Subcutaneous abdominal adipose tissue (tissue), 5 donors: ENCODE data around the gene ADD3.
A peak's percentile ranks its signal among the peaks of the same experiment; 100 is the strongest.

ENCODE experiments used
- H3K27ac ChIP-seq: one replicate; pipeline ENCODE4 v1.7.0; 2013; ENCODE audit warnings: low read depth, mild to moderate bottlenecking, inconsistent platforms, low read length, moderate library complexity
- H3K27me3 ChIP-seq, 5 donors: one replicate each; pipeline ENCODE4 v1.7.0; 2013; ENCODE audit warnings: low read length in 5 of 5, inconsistent platforms in 1 of 5; ENCODE audit not compliant: control insufficient read depth in 5 of 5, insufficient read depth in 4 of 5
- H3K36me3 ChIP-seq, 5 donors: one replicate each; pipeline ENCODE4 v1.7.0; 2013; ENCODE audit warnings: low read length in 5 of 5; ENCODE audit not compliant: control insufficient read depth in 5 of 5, insufficient read depth in 5 of 5
- H3K4me1 ChIP-seq, 5 donors: one replicate each; pipeline ENCODE4 v1.7.0; 2013; ENCODE audit warnings: low read length in 5 of 5, mild to moderate bottlenecking in 3 of 5, moderate library complexity in 1 of 5; ENCODE audit not compliant: control insufficient read depth in 5 of 5, insufficient read depth in 5 of 5
- H3K4me3 ChIP-seq, 5 donors: one replicate each; pipeline ENCODE4 v1.7.0; 2013; ENCODE audit warnings: low read length in 5 of 5, low read depth in 1 of 5
- H3K9ac ChIP-seq, 5 donors: one replicate each; pipeline ENCODE4 v1.7.0; 2013; ENCODE audit warnings: low read length in 5 of 5, mild to moderate bottlenecking in 4 of 5, moderate library complexity in 3 of 5
- H3K9me3 ChIP-seq, 5 donors: one replicate each; pipeline ENCODE4 v1.7.0; 2013; ENCODE audit warnings: low read length in 5 of 5; ENCODE audit not compliant: control insufficient read depth in 5 of 5
- donor health status: healthy.
- donor health status: healthy.
- donor health status: healthy.
- donor health status: healthy.
- donor health status: healthy.

The ADD3 gene

GRCh38 chr10:110029450-110029849, 21.7 kb downstream of the ADD3 start:
- no peak overlapping the region for H3K27ac ChIP-seq

GRCh38 chr10:110032801-110033700, 25.3 kb downstream of the ADD3 start:
- H3K36me3 ChIP-seq: no peaks in the 10 kb centered on the region
- no peak overlapping the region for H3K4me3 ChIP-seq
- no peaks in the 10 kb centered on the region for H3K27me3 ChIP-seq
- H3K27ac ChIP-seq: no peak overlapping the region
- no peaks in the 10 kb centered on the region for H3K9me3 ChIP-seq
- peaks cover 2 to 28% (median 20%) of the 10 kb centered on the region in 5 donors for H3K4me1 ChIP-seq
- peak overlapping the region in 2 of 5 donors; percentile 2 to 6 for H3K9ac ChIP-seq

More at GRCh38 chr10:110029450-110029849, 21.7 kb downstream of the ADD3 start:
- Histone ChIP-seq H3K9me3 (no peaks in the 10 kb centered on the region), H3K9ac (no peak overlapping the region), H3K36me3 (no peaks in the 10 kb centered on the region), H3K4me1 (peaks cover 2 to 21% (median 20%) of the 10 kb centered on the region in 5 donors), H3K4me3 (no peak overlapping the region), H3K27me3 (no peaks in the 10 kb centered on the region)

GRCh38 chr10:110033701-110034235, 26.0 kb downstream of the ADD3 start:
- peaks cover 2 to 28% (median 20%) of the 10 kb centered on the region in 5 donors for H3K4me1 ChIP-seq
- no peak overlapping the region for H3K9ac ChIP-seq
- H3K27me3 ChIP-seq: no peaks in the 10 kb centered on the region
- no peaks in the 10 kb centered on the region for H3K9me3 ChIP-seq
- H3K27ac ChIP-seq: no peak overlapping the region
- no peaks in the 10 kb centered on the region for H3K36me3 ChIP-seq
- H3K4me3 ChIP-seq: no peak overlapping the region

- no peak overlapping the region for H3K27ac ChIP-seq
- H3K9ac ChIP-seq: no peak overlapping the region
These were observed 26.8 kb downstream of the ADD3 start for GRCh38 chr10:110034596-110034995.

GRCh38 chr10:110035070-110035921, 27.5 kb downstream of the ADD3 start:
- H3K27me3 ChIP-seq: no peaks in the 10 kb centered on the region
- no peak overlapping the region for H3K9ac ChIP-seq
- H3K9me3 ChIP-seq: no peaks in the 10 kb centered on the region
- H3K4me3 ChIP-seq: no peak overlapping the region
- H3K4me1 ChIP-seq: peaks cover 2 to 28% (median 19%) of the 10 kb centered on the region in 5 donors
- H3K36me3 ChIP-seq: no peaks in the 10 kb centered on the region
- H3K27ac ChIP-seq: no peak overlapping the region

More at GRCh38 chr10:110034596-110034995, 26.8 kb downstream of the ADD3 start:
- H3K4me3 ChIP-seq: no peak overlapping the region
- H3K4me1 ChIP-seq: peaks cover 2 to 28% (median 19%) of the 10 kb centered on the region in 5 donors
- no peaks in the 10 kb centered on the region for H3K27me3 ChIP-seq
- H3K9me3 ChIP-seq: no peaks in the 10 kb centered on the region
- no peaks in the 10 kb centered on the region for H3K36me3 ChIP-seq

- Histone ChIP-seq H3K4me3 (no peak overlapping the region), H3K27ac (no peak overlapping the region), H3K9me3 (no peaks in the 10 kb centered on the region), H3K4me1 (peaks cover 2 to 31% (median 19%) of the 10 kb centered on the region in 5 donors), H3K27me3 (no peaks in the 10 kb centered on the region), H3K9ac (no peak overlapping the region), H3K36me3 (no peaks in the 10 kb centered on the region)
These were observed 28.9 kb downstream of the ADD3 start for GRCh38 chr10:110036640-110037039.

- H3K4me1 ChIP-seq: peaks cover 0 to 11% (median 2%) of the 10 kb centered on the region in 5 donors
- no peaks in the 10 kb centered on the region for H3K36me3 ChIP-seq
- H3K4me3 ChIP-seq: no peak overlapping the region
- no peak overlapping the region for H3K27ac ChIP-seq
- H3K9me3 ChIP-seq: no peaks in the 10 kb centered on the region
- no peaks in the 10 kb centered on the region for H3K27me3 ChIP-seq
- no peak overlapping the region for H3K9ac ChIP-seq
These were observed 31.5 kb downstream of the ADD3 start for GRCh38 chr10:110039254-110039653.

GRCh38 chr10:110040108-110040507, 32.3 kb downstream of the ADD3 start:
- Histone ChIP-seq H3K27me3 (no peaks in the 10 kb centered on the region), H3K9ac (no peak overlapping the region), H3K9me3 (no peaks in the 10 kb centered on the region), H3K4me1 (peaks cover 0 to 11% (median 2%) of the 10 kb centered on the region in 5 donors), H3K36me3 (no peaks in the 10 kb centered on the region), H3K27ac (no peak overlapping the region), H3K4me3 (no peak overlapping the region)

GRCh38 chr10:110040767-110041478, 33.1 kb downstream of the ADD3 start:
- Histone ChIP-seq H3K27ac (no peak overlapping the region), H3K9me3 (no peaks in the 10 kb centered on the region), H3K4me3 (no peak overlapping the region), H3K4me1 (peaks cover 0 to 11% (median 2%) of the 10 kb centered on the region in 5 donors), H3K36me3 (no peaks in the 10 kb centered on the region), H3K27me3 (no peaks in the 10 kb centered on the region), H3K9ac (no peak overlapping the region)
